HG03139 (cell line): ENCODE measurements around the gene CALR3.
"Not testable (repeated sequence)": the region's sequence is repeated elsewhere in the genome, so short reads cannot be mapped to it uniquely, and the experiment has no call there.

ENCODE experiments used
- ATAC-seq: cut with Tn5 transposase; IDR thresholded peaks from one replicate; pipeline ENCODE4 v1.9.1; 2021; ENCODE audit not compliant: unreplicated experiment

Gene CALR3

DNA sequence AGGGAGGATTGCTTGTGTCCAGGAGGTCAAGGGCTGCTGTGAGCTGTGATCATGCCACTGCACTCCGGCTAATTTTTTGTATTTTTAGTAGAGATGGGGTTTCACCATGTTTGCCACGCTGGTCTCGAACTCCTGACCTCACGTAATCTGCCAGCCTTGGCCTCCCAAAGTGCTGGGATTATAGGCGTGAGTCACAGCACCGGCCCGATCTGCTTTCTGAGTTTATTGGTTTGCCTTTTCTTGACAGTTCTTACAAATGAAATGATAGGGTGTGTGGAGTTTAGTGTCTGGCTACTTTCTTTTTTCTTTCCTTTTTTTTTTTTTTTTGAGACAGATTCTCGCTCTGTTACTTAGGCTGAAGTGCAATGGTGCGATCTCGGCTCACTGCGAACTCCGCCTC is 1.1 kb upstream of the CALR3 start:
- ATAC-seq = no peak

DNA sequence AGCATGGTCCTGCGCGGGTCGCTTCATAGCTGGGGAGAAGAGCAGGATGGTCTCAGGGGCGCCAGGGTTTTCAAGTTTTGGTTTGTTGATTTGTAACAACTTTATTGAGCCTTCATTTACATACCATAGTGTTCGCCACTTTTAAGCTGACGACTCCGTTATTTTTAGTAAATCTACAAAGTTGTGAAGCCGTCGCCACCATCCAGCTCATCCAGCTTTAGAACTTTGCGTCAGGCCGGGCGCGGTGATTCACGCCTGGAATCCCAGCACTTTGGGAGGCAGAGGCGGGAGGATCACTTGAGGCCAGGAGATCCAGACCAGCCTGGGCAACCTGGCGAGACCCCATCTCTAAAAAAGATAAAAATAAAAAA is 631 bp upstream of the CALR3 start:
- no peak for ATAC-seq

GRCh38 chr19:16486476-16486875 is 9.5 kb downstream of the CALR3 start:
- not testable (repeated sequence) for ATAC-seq

- ATAC-seq = no peak
Measured at GRCh38 chr19:16482745-16483144, 13.2 kb downstream of the CALR3 start.

GRCh38 chr19:16477311-16477710 is 18.7 kb downstream of the CALR3 start:
- ATAC-seq = no peak

- ATAC-seq = no peak
Measured at GRCh38 chr19:16476401-16476800, 19.6 kb downstream of the CALR3 start.

DNA sequence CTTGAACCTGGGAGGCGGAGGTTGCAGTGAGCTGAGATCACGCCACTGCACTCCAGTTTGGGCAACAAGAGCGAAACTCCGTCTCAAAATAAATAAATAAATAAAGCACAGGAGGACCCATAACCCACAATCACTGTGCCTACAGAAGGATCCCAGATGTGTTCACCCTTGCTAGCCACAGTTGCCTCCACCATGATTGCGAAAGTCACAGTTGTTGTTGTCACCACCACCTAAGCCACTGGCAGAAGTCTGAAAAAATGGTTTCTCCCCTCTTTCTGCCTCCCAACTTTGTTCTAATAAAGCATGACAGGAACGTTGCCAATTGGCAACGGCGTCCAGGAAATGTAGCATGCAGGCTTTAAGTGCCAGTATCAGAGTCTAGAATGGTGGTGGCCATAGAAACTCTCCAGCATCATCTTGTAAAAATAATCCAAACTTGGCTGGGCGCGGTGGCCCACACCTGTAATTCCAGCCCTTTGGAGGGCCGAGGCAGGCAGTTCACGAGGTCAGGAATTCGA is 22.0 kb downstream of the CALR3 start:
- no peak for ATAC-seq

- ATAC-seq = no peak
Measured at GRCh38 chr19:16472992-16473391, 23.0 kb downstream of the CALR3 start.

GRCh38 chr19:16472559-16472899 is 23.4 kb downstream of the CALR3 start:
- not testable (repeated sequence) for ATAC-seq

DNA sequence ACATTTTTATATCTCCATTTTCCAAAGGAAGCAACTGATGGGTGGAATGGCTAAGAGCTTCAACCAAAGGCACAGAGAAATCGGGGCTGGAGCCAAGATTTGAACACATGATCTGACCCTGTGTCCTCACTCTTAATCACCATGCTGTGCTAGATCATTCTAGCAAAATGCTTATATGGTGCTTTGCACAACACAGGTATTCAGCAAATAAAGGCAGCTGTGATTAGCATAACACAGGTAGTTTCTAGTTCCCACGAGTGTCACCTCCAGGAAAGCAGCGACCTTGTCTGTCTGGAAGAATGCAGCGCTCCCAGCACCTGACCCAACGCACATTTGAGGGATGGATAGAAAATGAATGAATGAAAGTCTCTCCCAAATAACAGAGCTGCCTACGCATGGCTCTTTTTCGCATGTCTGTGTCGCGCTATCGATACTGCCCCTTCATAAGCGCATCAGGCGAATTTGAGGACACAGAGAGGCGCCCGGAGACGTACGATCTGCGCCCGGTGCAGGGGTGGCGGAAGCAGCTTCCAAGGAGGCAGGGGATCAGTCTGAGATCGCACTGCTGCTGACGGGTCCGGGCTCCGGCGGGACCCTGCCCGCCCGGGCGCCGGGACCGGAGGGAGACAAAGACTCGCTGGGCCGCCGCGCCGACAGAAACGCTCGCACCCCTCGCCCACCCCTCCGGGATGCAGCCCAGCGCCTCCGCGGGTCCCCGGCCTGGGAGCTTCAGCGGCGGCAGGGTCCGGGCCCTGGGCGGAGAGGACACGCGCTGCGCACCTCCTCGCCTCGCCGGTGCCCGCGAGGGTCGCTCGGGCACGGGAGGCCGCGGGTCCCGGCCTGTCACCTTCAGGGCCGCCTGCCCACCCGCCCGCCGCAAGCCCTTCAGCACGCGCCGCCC is 24.8 kb downstream of the CALR3 start:
- peak; percentile 27 for ATAC-seq

DNA sequence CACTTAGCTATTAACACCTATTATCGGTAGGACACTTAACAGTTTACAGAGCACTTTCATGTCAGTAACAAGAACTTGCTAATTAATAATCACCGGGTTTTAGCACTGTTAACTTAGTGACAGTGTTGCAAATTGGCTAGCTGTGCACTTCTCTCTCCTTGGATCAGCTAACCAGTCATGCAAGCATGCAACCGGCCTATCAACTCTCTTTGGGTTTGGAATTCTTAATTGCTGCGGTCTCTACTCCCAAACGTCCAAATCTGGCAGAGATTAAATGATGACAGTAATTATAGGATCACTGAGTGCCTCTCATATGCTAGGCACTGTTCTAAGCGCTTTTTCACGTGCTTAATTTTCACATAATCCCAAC is 25.4 kb downstream of the CALR3 start:
- no peak for ATAC-seq

- ATAC-seq = no peak
Measured at GRCh38 chr19:16467581-16467980, 28.4 kb downstream of the CALR3 start.

GRCh38 chr19:16466802-16467427 is 29.1 kb downstream of the CALR3 start:
- ATAC-seq = not testable (repeated sequence)

DNA sequence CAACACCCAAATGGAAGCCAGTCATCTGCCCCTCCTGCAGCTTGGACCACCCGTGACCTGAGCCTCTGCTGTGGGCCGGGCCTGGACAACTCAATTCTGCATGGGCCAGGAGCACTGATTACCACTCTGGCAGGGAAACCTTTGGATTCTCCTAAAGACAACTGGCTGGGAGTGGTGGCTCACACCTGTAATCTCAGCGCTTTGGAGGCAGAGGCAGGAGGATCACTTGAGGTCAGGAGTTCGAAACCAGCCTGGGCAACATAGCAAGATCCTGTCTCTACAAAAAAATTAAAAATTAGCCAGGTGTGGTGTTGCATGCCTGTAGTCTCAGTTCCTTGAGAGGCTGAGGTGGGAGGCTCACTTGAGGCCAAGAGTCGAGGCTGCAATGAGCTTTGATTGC is 30.7 kb downstream of the CALR3 start:
- ATAC-seq = no peak

- ATAC-seq = no peak
Measured at GRCh38 chr19:16463991-16464575, 31.9 kb downstream of the CALR3 start.

DNA sequence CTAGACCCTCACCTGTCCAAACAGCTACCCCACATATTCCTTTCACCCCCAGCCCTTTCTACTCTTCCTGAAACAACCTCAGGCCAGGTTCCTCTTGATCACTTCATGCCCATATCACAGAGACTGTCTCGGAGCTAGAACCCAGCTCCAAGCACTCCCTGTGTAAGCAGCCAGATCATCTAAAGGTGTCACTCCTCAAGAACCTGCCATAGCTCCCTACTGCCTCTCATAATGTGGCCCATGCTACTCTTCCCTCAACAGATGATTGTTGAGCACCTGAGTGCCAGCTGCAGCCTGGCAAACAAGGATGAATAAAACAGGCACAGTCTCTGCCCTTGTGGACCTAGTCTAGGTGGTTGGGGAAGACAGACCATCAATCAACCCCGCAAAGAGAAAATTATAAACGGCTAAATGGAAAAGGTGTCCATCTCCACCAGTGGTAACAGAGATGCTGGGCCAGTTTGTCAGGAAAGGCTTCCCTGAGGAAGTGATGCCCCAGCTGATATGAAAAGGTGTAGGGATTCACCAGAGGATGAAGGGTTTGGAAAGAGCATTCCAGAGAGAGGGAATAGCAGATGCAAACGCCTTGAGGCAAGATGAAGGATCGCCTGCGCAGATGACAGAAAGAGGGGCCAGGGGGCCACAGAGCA is 32.5 kb downstream of the CALR3 start:
- ATAC-seq = no peak

DNA sequence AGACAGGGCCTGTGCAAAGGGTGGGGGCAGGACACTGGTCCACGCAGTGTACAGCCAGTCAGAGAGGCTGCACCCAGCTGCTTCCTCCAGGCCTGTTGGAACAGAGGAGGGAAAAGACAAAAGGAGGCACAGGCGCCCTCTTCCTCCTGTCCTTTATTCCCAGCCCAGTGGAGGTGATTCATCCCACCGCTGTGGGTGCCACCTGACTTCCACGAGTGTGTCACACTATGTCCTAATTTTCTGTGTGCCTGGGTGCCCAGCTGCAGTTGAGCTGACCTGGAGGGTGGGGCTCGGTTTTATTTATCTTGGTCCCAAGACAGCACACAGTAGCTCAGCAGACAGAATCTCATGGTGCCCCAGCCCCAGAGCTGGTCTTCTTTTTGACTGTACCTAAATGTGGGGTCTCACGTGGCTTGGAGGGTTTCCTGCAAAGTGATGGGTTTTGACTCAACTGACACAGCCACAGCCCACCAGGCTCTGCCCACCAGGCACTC is 33.2 kb downstream of the CALR3 start:
- no peak for ATAC-seq

GRCh38 chr19:16461630-16462051 is 34.3 kb downstream of the CALR3 start:
- no peak for ATAC-seq

DNA sequence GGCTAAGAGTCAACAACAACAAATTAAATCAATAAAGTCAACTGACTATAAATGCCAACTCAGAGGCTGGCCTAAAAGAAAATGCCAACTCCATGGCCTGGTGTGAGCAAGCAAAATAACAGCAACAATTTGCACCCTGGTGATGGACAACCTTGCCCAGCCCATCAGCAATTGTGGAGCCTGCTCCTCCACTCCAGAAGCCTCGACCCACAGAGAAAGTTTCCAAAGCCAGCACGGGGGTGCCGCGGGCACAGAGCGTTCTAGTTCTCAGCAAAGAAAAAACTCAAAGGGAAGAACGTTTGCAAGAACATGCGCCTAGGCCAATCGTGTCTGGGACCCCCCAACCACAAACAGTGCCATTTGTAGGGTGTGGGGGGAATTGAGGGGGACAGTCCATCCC is 35.5 kb downstream of the CALR3 start:
- ATAC-seq = no peak

GRCh38 chr19:16459680-16460079 is 36.3 kb downstream of the CALR3 start:
- ATAC-seq = no peak
